22Rv1 (cell line): Measurements from ENCODE around the gene E2F8.
"Not testable (repeated sequence)": the region's sequence is repeated elsewhere in the genome, so short reads cannot be mapped to it uniquely, and the experiment has no call there.

Experiments used
- H3K27ac ChIP-seq: fragments of 450-650 bp; 2 replicates; pipeline ENCODE4 v1.5.1; 2017
- CTCF ChIP-seq: fragments of 450-650 bp; IDR thresholded peaks from 2 replicates; pipeline ENCODE4 v1.5.1; 2017; ENCODE audit warnings: mild to moderate bottlenecking
- ZFX ChIP-seq: fragments of 450-650 bp; IDR thresholded peaks from 2 replicates; pipeline ENCODE4 v1.6.1; 2017; ENCODE audit warnings: antibody characterized with exemption, borderline replicate concordance

E2F8 gene

GRCh38 chr11:19281041-19281440 is 40.3 kb upstream of the E2F8 start:
- H3K27ac ChIP-seq: no peak overlapping the region

DNA sequence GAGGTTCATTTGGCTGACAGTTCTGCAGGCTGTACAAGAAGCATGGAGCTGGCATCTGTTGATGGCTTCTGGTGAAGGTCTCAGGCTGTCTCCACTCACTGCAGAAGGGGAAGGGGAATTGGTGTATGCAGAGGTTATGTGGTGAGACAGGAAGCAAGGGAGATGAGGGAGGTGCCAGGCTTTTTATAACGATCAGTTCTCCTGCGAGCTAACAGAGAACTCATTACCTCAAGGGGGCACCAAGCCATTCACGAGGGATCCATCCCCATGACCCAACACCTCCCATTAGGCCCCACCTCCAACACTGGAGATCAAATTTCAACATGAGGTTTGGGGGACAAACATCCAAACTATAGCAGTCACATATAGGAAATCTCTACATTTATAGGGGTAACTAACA is 38.7 kb upstream of the E2F8 start:
- no peak for TF ChIP-seq CTCF
- no peak for TF ChIP-seq ZFX
- no peak overlapping the region for H3K27ac ChIP-seq

More at GRCh38 chr11:19281041-19281440, 40.3 kb upstream of the E2F8 start:
- TF ChIP-seq ZFX (no peak), CTCF (no peak)

DNA sequence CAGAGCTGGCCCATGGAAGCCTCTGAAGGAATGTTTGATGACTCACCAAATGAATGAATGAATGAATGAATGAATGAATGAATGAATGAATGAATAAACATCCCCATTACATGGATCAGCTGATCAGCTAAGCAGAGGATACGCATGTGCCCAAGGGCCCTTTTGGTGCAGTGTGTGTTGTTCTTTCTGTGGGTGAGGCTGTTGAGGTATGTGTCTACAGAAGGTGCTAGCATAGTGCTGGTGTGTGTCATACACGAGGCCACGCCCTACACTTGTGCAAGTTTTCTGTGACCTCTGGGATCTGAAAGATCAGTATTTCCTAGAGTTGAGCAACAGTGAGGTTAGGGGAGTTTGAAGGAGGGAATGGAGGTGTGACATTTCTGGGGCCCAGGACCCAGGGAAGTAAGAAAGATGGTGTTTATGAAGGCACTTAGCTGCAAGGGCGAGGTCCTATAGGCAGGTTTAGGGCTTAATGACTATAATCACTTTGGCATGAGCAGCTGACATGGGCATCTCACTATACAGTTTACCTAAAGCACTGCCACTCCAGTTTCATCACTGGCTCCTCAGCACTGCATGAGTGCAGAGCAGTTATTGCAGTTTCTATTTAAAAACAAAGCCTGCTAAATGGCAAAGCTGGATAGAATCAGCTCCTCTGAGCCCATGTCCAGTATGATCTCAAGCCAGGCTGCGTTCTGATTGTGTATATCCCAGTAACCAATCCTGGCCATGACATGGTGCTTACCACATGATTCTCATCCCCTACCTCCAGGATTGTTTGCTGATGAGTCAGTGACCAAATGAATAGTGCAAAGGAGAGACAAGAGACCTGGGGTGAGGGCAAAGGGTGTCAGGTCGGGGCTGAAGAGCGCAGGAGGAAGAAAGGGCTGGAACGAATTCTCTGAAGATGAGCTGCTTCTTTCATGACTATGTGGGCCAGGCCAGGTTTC is 36.4 kb upstream of the E2F8 start:
- H3K27ac ChIP-seq: no peak overlapping the region
- TF ChIP-seq CTCF (no peak), ZFX (no peak)

DNA sequence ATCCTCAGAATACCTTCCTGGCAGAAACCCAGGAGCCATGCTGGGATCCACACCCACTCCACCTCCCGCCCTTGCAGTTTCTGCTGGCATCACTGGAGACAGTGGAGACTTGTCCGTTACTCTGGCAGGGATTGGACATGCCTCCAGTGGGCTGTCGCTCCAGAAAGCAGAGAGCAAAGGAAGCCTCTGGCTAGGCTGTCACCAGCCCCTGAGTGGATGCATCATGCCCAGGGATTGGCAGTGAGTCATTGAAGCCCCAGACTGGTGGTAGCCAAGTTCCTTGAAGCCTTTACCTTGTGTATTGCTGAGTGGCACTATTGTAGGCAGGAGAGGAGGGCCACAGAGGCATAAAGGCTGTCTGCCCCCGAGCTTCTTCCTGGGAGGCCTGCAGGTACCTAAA is 34.8 kb upstream of the E2F8 start:
- no peak for TF ChIP-seq ZFX
- no peak for TF ChIP-seq CTCF
- H3K27ac ChIP-seq: no peak overlapping the region

GRCh38 chr11:19273219-19273618 is 32.5 kb upstream of the E2F8 start:
- not testable (repeated sequence) for H3K27ac ChIP-seq

GRCh38 chr11:19268909-19269308 is 28.2 kb upstream of the E2F8 start:
- no peak overlapping the region for H3K27ac ChIP-seq
- TF ChIP-seq ZFX (no peak), CTCF (no peak)

DNA sequence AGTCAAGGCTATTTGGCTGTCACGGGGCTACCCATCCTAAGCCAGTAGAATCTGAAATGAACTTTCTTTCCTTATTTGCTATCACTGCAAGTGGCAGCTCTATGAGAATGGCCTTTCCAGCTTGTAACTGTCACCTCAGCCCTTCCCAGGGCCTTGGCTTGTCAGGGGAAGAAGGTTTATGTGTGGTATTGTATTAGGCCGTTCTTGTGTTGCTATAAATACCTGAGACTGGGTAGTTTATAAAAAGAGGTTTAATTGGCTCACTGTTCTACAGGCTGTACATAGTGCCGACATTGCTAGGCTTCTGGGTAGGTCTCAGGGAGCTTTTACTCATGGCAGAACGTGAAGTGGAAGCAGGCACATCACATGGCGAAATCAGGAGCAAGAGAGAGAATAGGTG is 26.8 kb upstream of the E2F8 start:
- TF ChIP-seq ZFX (no peak), CTCF (no peak)
- H3K27ac ChIP-seq: no peak overlapping the region

- TF ChIP-seq CTCF: no peak
- TF ChIP-seq ZFX: no peak
- no peak overlapping the region for H3K27ac ChIP-seq
Observed at GRCh38 chr11:19263333-19263732, 22.6 kb upstream of the E2F8 start.
